Stimulated activated CD4-positive, alpha-beta T cell treated with anti-CD3 and anti-CD28 coated beads, TNF-alpha, amount 100 ng/mL, for 4 hours (primary cell): ENCODE data around the gene SLC10A7.

Source experiments
- DNase-seq, 3 experiments: peaks; one replicate each; pipeline ENCODE4 v3.0.0-alpha.2; 2020; ENCODE audit warnings: low read depth in 3 of 3

SLC10A7 gene

DNA sequence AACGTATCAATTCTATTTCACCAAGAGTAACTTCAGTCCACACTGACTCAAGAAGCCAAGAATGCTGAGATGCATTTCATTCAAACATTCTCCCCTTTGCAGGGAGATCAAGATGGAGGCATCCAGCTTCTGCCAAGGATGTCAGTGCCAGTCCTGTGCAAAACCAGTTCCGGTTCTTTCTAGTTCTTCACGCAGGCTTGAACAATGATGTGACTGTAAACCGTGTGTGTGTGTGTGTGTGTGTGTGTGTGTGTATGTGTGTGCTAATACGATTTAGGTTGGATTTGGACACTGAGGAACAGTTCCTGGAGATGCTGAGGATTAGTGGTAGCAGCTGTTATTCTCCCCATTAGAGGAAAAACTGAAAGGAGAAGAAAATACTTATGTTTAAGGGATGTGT, 307.5 kb downstream of the SLC10A7 start, which contains the start of gene REELD1:
REELD1 (plus strand) TSS at position 301 of the 400 bp plus-strand sequence. CDS start 2,415 bp downstream, outside the sequence.
- DNase-seq: no peak

DNA sequence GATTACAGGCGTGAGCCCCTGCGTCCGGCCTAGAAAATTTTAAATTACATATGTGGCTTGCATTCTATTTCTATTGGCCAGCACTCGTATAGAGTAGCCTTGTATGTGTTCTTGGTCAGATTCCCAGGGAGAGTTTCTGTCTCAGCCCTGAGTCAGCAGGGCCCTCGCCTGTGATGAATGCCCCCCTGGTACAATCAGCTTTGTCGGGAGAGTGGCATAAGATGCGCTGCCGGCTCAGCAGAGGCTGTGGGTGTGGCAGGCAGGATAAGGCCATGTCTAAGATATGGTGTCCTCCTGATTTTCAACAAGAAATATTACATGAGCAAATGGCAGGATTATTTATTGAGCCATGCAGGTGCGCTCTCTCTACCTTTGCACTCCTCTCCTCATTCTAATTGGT, 309.0 kb downstream of the SLC10A7 start:
- no peak for DNase-seq

- no peak for DNase-seq
These were observed 310.3 kb downstream of the SLC10A7 start for GRCh38 chr4:146211440-146211839.

DNA sequence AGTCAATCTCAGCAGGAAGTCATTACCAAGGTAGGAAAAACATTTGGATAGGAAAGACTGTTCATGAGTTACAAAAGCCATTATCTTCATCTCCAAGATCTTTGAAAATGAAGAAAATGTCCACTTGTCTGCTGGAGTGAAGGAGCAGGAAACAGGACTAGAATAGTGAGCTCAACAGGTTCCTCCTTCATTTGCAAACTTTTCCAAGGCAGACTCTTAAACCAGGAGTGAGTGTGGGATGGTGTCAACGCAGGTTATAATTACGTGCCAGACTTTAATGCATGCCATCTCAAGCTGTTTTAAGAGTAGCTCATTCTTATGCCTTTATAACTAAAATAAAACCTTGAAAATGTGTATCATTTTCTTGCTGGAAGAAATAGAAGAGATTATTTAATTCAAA, 310.9 kb downstream of the SLC10A7 start:
- DNase-seq: no peak

DNA sequence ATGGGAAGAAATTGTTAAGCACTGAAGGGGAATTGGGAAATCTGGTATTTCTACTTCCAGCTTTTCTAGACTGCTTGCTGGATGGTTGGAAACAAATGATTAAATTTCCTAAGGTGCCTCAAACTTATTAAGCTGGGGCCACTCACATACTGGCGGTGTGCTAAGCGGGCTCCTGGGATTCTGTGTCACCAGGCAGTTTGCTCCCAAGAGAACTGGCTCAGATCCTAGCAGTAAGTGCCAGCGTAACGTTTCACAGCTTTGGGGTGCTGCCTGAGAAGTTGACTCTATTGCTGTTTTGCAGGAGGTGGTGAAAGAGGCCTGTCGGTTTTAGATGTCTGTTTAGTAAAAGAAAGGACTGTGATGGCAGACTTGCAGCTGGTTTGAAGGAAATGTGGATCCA, 314.3 kb downstream of the SLC10A7 start:
- DNase-seq: no peak
